Measurements from ENCODE around the gene TNFRSF6B. TPM values are rescaled to one million over a fixed set of nuclear protein-coding genes. Genes with fewer than 3 reads are reported as not detected.

Gene TNFRSF6B
- total and polyA plus RNA-seq, 2 of the 4 experiments (the other 2 are of a cell fraction) = 1.3 to 11.0 TPM

- Histone ChIP-seq H3K23ac (ENCODE audit: low read depth, low read length) (no peak overlapping the region), H3K79me1 (ENCODE audit: low read depth in 1 of 2, low read length in 2 of 2) (peaks cover 29 to 76% of the 10 kb centered on the region in 2 experiments), H2AK9ac (replicated peaks; ENCODE audit: low read depth, low read length, poor library complexity) (no peak overlapping the region), H3K36me3 (ENCODE audit: control insufficient read depth, insufficient read depth, low read length) (peaks cover 42% of the 10 kb centered on the region), H3K9me3 (ENCODE audit: control insufficient read depth, insufficient read depth, low read length) (no peaks in the 10 kb centered on the region), H4K91ac (ENCODE audit: insufficient read depth, low read depth, low read length) (no peak overlapping the region), H4K8ac (ENCODE audit: low read depth in 2 of 2, low read length in 2 of 2) (no peak overlapping the region), H3K18ac (ENCODE audit: low read depth, low read length) (no peak overlapping the region), H3K9ac (ENCODE audit: low read depth, low read length) (no peak overlapping the region), H3K4me1 (ENCODE audit: control insufficient read depth, insufficient read depth, low read length) (peaks cover 3% of the 10 kb centered on the region; the same call in 1 of the 2 replicates), H3K4me2 (ENCODE audit: low read depth, low read length) (no peak overlapping the region), H4K5ac (ENCODE audit: low read depth, low read length) (no peak overlapping the region), H2BK5ac (ENCODE audit: low read depth, low read length, poor library complexity, severe bottlenecking) (no peak overlapping the region), H3K4me3 (ENCODE audit: insufficient read depth, low read depth, low read length) (no peak overlapping the region), H3K27ac (ENCODE audit: insufficient read depth, low read length) (no peak overlapping the region), H3K56ac (ENCODE audit: extremely low read depth, insufficient read depth, low read length) (no peak overlapping the region), H3K4ac (ENCODE audit: low read depth, low read length) (no peak overlapping the region), H2BK120ac (ENCODE audit: low read depth, low read length) (no peak overlapping the region), H2AK5ac (ENCODE audit: low read depth, low read length) (no peak overlapping the region), H2AFZ (replicated peaks; ENCODE audit: low read length, poor library complexity) (no peak overlapping the region), H2BK20ac (ENCODE audit: low read depth, low read length) (no peak overlapping the region), H3K14ac (replicated peaks; ENCODE audit: low read depth, low read length) (no peak overlapping the region), H3K9me1 (ENCODE audit: insufficient read depth, low read length) (peaks cover 19% of the 10 kb centered on the region), H2BK15ac (ENCODE audit: low read depth, low read length) (no peak overlapping the region), H4K20me1 (ENCODE audit: insufficient read depth, low read length) (peaks cover 38% of the 10 kb centered on the region), H3K27me3 (ENCODE audit: control insufficient read depth, insufficient read depth, low read length) (no peaks in the 10 kb centered on the region)
- POLR2A ChIA-PET (ENCODE audit: unreplicated experiment) = no interaction called here
- dilution Hi-C loops (cut with HindIII; ENCODE audit: low sequenced_read_pairs, unreplicated experiment) = no loop called here
- WGBS, 2 experiments (ENCODE audit: extremely low coverage in 2 of 2, insufficient read length in 1 of 2) = 67% methylated on average over 2 of the region's 5 CpGs; no CpG with 5 or more reads in 1 of the 2 experiments
- ATAC-seq (ENCODE audit: low read depth) (no peak), DNase-seq (no peak)
- no peak for TF ChIP-seq RFX5 (IDR thresholded peaks at IDR 0.05; ENCODE audit: low read depth, low read length)
- no peak for TF ChIP-seq POLR2A (IDR thresholded peaks at IDR 0.05; ENCODE audit: low read depth, low read length)
- TF ChIP-seq CEBPB (IDR thresholded peaks at IDR 0.05; ENCODE audit: low read depth, low read length) = no peak
- no peak for TF ChIP-seq MAFK (IDR thresholded peaks at IDR 0.05; ENCODE audit: low read depth, low read length)
- no peak for TF ChIP-seq SMC3 (IDR thresholded peaks at IDR 0.05; ENCODE audit: low read depth, low read length)
- TF ChIP-seq CTCF (conservative IDR thresholded peaks at IDR 0.05; ENCODE audit: low read depth, low read length) = no peak
- TF ChIP-seq FOS (IDR thresholded peaks at IDR 0.05; ENCODE audit: low read depth, low read length) = no peak
- TF ChIP-seq USF2 (IDR thresholded peaks at IDR 0.05; ENCODE audit: low read depth, low read length) = no peak
- TF ChIP-seq MAZ (IDR thresholded peaks at IDR 0.05; ENCODE audit: borderline replicate concordance, low read depth, low read length) = no peak
- TF ChIP-seq RCOR1 (IDR thresholded peaks at IDR 0.05; ENCODE audit: insufficient replicate concordance, low read length) = no peak
- no peak for TF ChIP-seq NFE2L2 (IDR thresholded peaks at IDR 0.05; ENCODE audit: low read depth, low read length)
- no peak for TF ChIP-seq RAD21 (IDR thresholded peaks at IDR 0.05; ENCODE audit: low read length)
- CTCF ChIA-PET = no interaction called here
- intact Hi-C loops (cut with micrococcal nuclease) = no loop called here
- in situ Hi-C loops (cut with MboI; ENCODE audit: low sequenced_read_pairs) = no loop called here
- BruUV-seq (replicated peaks) = no TSS peak
Observed at GRCh38 chr20:63731410-63731809, 35.0 kb downstream of the TNFRSF6B start.
